GM12878 (cell line): ENCODE measurements around the gene SRC. TPM values are rescaled to one million over a fixed set of nuclear protein-coding genes. Genes with fewer than 3 reads are reported as not detected.

Experiments
- ATAC-seq: fragments of 200-7000 bp; cut with Tn5 transposase; 3 replicates; pipeline ENCODE4 v1.9.1; 2020; ENCODE audit warnings: mild to moderate bottlenecking, moderate library complexity
- BruUV-seq: library from RNA; stranded (reverse); fragments of 400-500 nt; replicated peaks from 2 replicates; lab custom pipeline; 2021; lab: Mats Ljungman, UMichigan
- CTCF ChIA-PET: fragments of 300-600 bp; sonication (Branson Sonifier 250); formaldehyde crosslinking; extraction: SDS; loops from one replicate; lab custom pipeline; 2021; ENCODE audit warnings: inconsistent platforms; lab: Yijun Ruan, JAX
- POLR2A ChIA-PET: fragments of 350-600 bp; formaldehyde crosslinking; extraction: SDS; loops from one replicate; lab custom pipeline; 2021; ENCODE audit warnings: inconsistent platforms; lab: Charles Lee
- RAD21 ChIA-PET: fragments of 300-600 bp; sonication (Branson Sonifier 250); formaldehyde crosslinking; loops from one replicate; lab custom pipeline; 2023; ENCODE audit warnings: antibody characterized with exemption; ENCODE audit not compliant: unreplicated experiment; lab: Charles Lee
- SMC1A ChIA-PET: fragments of 300-600 bp; sonication (Branson Sonifier 250); formaldehyde crosslinking; loops from one replicate; lab custom pipeline; 2023; ENCODE audit not compliant: unreplicated experiment, uncharacterized antibody; lab: Charles Lee
- DNase-seq: peaks from one replicate; pipeline ENCODE4 v3.0.0-alpha.2; 2011; ENCODE audit warnings: low read depth, low spot score
- FAIRE-seq: peaks from 3 replicates; lab custom pipeline; 2011; peaks lifted over from hg19 to GRCh38; lab: Jason Lieb, UNC
- H2AFZ ChIP-seq: 2 replicates; pipeline ENCODE4 v1.6.0; 2011; ENCODE audit warnings: low read depth, low read length, control low read depth; ENCODE audit not compliant: control insufficient read depth
- H3K27ac ChIP-seq: 2 replicates; pipeline ENCODE4 v1.5.1; 2011; ENCODE audit warnings: control low read depth; ENCODE audit not compliant: control insufficient read depth, insufficient read depth
- H3K27me3 ChIP-seq, 2 experiments: replicated peaks in 1 of 2; 2 replicates each; pipeline versions ENCODE4 v1.6.0 to v1.6.1; 2011; ENCODE audit warnings: low read length in 1 of 2; ENCODE audit not compliant: control insufficient read depth in 2 of 2, insufficient read depth in 2 of 2
- H3K36me3 ChIP-seq, 2 experiments: 2 replicates each; pipeline ENCODE4 v1.5.1; 2011; ENCODE audit warnings: low read length in 1 of 2; ENCODE audit not compliant: control insufficient read depth in 2 of 2, insufficient read depth in 2 of 2
- H3K4me1 ChIP-seq: 2 replicates; pipeline ENCODE4 v1.6.1; 2011; ENCODE audit warnings: mild to moderate bottlenecking, low read length, moderate library complexity, mixed read lengths; ENCODE audit not compliant: control insufficient read depth, insufficient read depth
- H3K4me2 ChIP-seq: 2 replicates; pipeline ENCODE4 v1.6.0; 2011; ENCODE audit warnings: control low read depth; ENCODE audit not compliant: control insufficient read depth, insufficient read depth
- H3K4me3 ChIP-seq: fragments of 200-600 bp; sonication (generic); 2 replicates; pipeline ENCODE4 v1.5.1; 2016
- H3K79me2 ChIP-seq: 2 replicates; pipeline ENCODE4 v1.6.0; 2011; ENCODE audit warnings: low read length; ENCODE audit not compliant: control insufficient read depth, insufficient read depth
- H3K9ac ChIP-seq: 2 replicates; pipeline ENCODE4 v1.8.0; 2011; ENCODE audit warnings: low read length, control low read depth, mixed read lengths; ENCODE audit not compliant: control insufficient read depth, insufficient read depth
- H3K9me3 ChIP-seq: replicated peaks from 3 replicates; pipeline ENCODE4 v1.5.1; 2011; ENCODE audit warnings: mild to moderate bottlenecking, low read length; ENCODE audit not compliant: control insufficient read depth, insufficient read depth
- H4K20me1 ChIP-seq: 2 replicates; pipeline ENCODE4 v1.6.0; 2011; ENCODE audit not compliant: control insufficient read depth, insufficient read depth
- ETV6 ChIP-seq, 2 experiments: fragments of 450-650 bp in 1 of 2; IDR thresholded peaks in 1 of 2; conservative IDR thresholded peaks in 1 of 2; 2 replicates each; pipeline ENCODE4 v1.6.1; 2014; ENCODE audit warnings: antibody characterized with exemption in 1 of 2, borderline replicate concordance in 1 of 2, low read depth in 1 of 2, mild to moderate bottlenecking in 1 of 2, moderate library complexity in 1 of 2
- FOXM1 ChIP-seq: IDR thresholded peaks from 2 replicates; pipeline ENCODE4 v1.6.1; 2012; ENCODE audit warnings: low read depth, mild to moderate bottlenecking, inconsistent platforms, low read length, moderate library complexity
- GATAD2B ChIP-seq: fragments of 450-650 bp; conservative IDR thresholded peaks from 2 replicates; pipeline ENCODE4 v1.6.1; 2017; ENCODE audit warnings: low read depth, mild to moderate bottlenecking, moderate library complexity
- HCFC1 ChIP-seq: fragments of 150-350 bp; IDR thresholded peaks from 2 replicates; pipeline ENCODE4 v1.6.1; 2014; ENCODE audit warnings: low read length
- IRF3 ChIP-seq: fragments of 450-650 bp; IDR thresholded peaks from 2 replicates; pipeline ENCODE4 v1.6.1; 2014; ENCODE audit warnings: mild to moderate bottlenecking
- LARP7 ChIP-seq: fragments of 450-650 bp; IDR thresholded peaks from 2 replicates; pipeline ENCODE4 v1.6.1; 2017; ENCODE audit warnings: mild to moderate bottlenecking
- MEF2B ChIP-seq: fragments of 450-650 bp; IDR thresholded peaks from 2 replicates; pipeline ENCODE4 v1.6.1; 2018; ENCODE audit warnings: mild to moderate bottlenecking, moderate library complexity; ENCODE audit not compliant: partially characterized antibody, poor library complexity, severe bottlenecking
- SMARCA5 ChIP-seq: fragments of 450-650 bp; IDR thresholded peaks from 2 replicates; pipeline ENCODE4 v1.6.1; 2017; ENCODE audit warnings: mild to moderate bottlenecking
- TCF12 ChIP-seq: IDR thresholded peaks from 2 replicates; pipeline ENCODE4 v1.6.1; 2011; ENCODE audit warnings: low read depth, mild to moderate bottlenecking, low read length
- WGBS: methylation state at CpG from one replicate; pipeline ENCODE4 v1.1.6; 2016; ENCODE audit warnings: low lambda C conversion rate; ENCODE audit not compliant: insufficient replicate concordance, insufficient coverage; ENCODE audit errors: missing lambda C conversion rate; 5-methylcytosine and 5-hydroxymethylcytosine counted together
- in situ Hi-C: fragments of 300-500 bp; cut with MboI; formaldehyde crosslinking; loops from 9 replicates; pipeline ENCODE4 v1.14.3; 2018; ENCODE audit warnings: mixed read lengths
- intact Hi-C: fragments of 100-400 bp; cut with micrococcal nuclease; formaldehyde crosslinking; loops from one replicate; pipeline ENCODE4 v1.14.2; 2022; ENCODE audit not compliant: unreplicated experiment
- polyA plus RNA-seq, 11 experiments: library from polyadenylated mRNA; depleted of rRNA in 4 of 11; unstranded in 6 of 11; stranded (reverse) in 5 of 11; fragments of >200 nt; fragmentation: Nextera tagmentation in 4 of 11; fragmentation: Illumina TruSeq in 1 of 11; extraction: Ambion mirVana in 4 of 11; extraction: Trizol in 1 of 11; gene quantifications; 1 replicate in 1 of 11; 2 replicates in 10 of 11; pipeline versions ENCODE4 v1.2.1 to v1.2.3, GENCODE V29; 2011 to 2016; ENCODE audit warnings: inconsistent platforms in 2 of 11, missing spikeins in 2 of 11, low read depth in 1 of 11
- total RNA-seq, 4 experiments: library from RNA; depleted of rRNA in 3 of 4; stranded (reverse); fragments of >200 nt in 3 of 4; fragmentation: Illumina TruSeq in 1 of 4; extraction: Trizol in 1 of 4; gene quantifications; 2 replicates each; pipeline versions ENCODE4 v1.2.1 to v1.2.3, GENCODE V29; 2013 to 2021

Gene SRC
- total and polyA plus RNA-seq, 10 of the 15 experiments (the other 5 are each of a cell fraction or from before 2014, with no cell fraction given), result 0.60 to 71.3 (median 27.2) TPM

GRCh38 chr20:37381621-37382471, 35.9 kb downstream of the SRC start:
- H3K9ac ChIP-seq, result no peak overlapping the region
- intact Hi-C loops, result loop anchor here (1.0 to 5.0 kb wide), 2 partner anchors 45 to 93 kb away; partner anchors contain the start of gene MANBAL
- H3K27ac ChIP-seq, result peak overlapping the region; percentile 35
- RAD21 ChIA-PET, result interaction anchor here (0.7 to 5.2 kb wide), 14 partner anchors 11 to 111 kb away, joined by 3 to 28 read pairs (median 4); partner anchors contain the start of gene MANBAL
- in situ Hi-C loops, result loop anchor here (5.0 kb wide), 1 partner anchor 110 kb away; no protein-coding TSS in a partner anchor
- H3K36me3 ChIP-seq, result peaks cover 23 to 53% of the 10 kb centered on the region in 2 experiments; a peak in 3 of 4 replicates
- H3K4me2 ChIP-seq, result no peak overlapping the region
- TF ChIP-seq LARP7 (no peak; the same call in 1 of the 2 replicates), GATAD2B (0 out of 2 replicates have a peak, but pooled peaks have one; percentile 48), HCFC1 (no peak), TCF12 (0 out of 2 replicates have a peak, but pooled peaks have one; percentile 4), SMARCA5 (0 out of 2 replicates have a peak, but pooled peaks have one; percentile 47), FOXM1 (no peak), MEF2B (peak; percentile 95), ETV6 (conservative IDR thresholded peaks at IDR 0.05 in 1 of 2, IDR thresholded peaks at IDR 0.05 in 1 of 2; ENCODE audit: borderline replicate concordance in 1 of 2, low read depth in 1 of 2) (no peak), IRF3 (no peak)
- TF ChIP-seq, all 136 proteins: peak for 4
- Histone ChIP-seq H3K4me3 (no peak overlapping the region), H4K20me1 (no peaks in the 10 kb centered on the region), H3K27me3 (no peaks in the 10 kb centered on the region), H3K9me3 (no peaks in the 10 kb centered on the region), H3K4me1 (peaks cover 44% of the 10 kb centered on the region), H2AFZ (peak overlapping the region; percentile 19), H3K79me2 (peaks cover 31% of the 10 kb centered on the region)
- no peak for DNase-seq
- no peak for FAIRE-seq
- CTCF ChIA-PET, result interaction anchor here (0.6 to 5.3 kb wide), 10 partner anchors 10 to 151 kb away, joined by 3 to 44 read pairs (median 5); no protein-coding TSS in a partner anchor
- peak; percentile 28 for ATAC-seq
- no TSS peak for BruUV-seq
- 44% methylated on average over 11 of the region's 11 CpGs for WGBS
- SMC1A ChIA-PET, result interaction anchor here (0.6 to 5.9 kb wide), 16 partner anchors 10 to 186 kb away, joined by 3 to 37 read pairs (median 4); partner anchors contain the start of gene MANBAL
- POLR2A ChIA-PET, result interaction anchor here (0.6 to 3.0 kb wide), 13 partner anchors 10 to 111 kb away, joined by 3 to 13 read pairs (median 3); partner anchors contain the start of genes MANBAL and SRC
